DND-41 (cell line): Measurements from ENCODE around the gene CRCP.
"Not testable (repeated sequence)": the region's sequence is repeated elsewhere in the genome, so short reads cannot be mapped to it uniquely, and the experiment has no call there.

Source experiments
- CTCF ChIP-seq: IDR thresholded peaks from 2 replicates; pipeline ENCODE4 v1.5.1; 2012; ENCODE audit warnings: borderline replicate concordance, low read length, moderate library complexity, mild to moderate bottlenecking; ENCODE audit not compliant: poor library complexity, severe bottlenecking; ENCODE audit errors: extremely low read depth
- EZH2 ChIP-seq: IDR thresholded peaks from 3 replicates; pipeline ENCODE4 v1.6.1; 2012; ENCODE audit warnings: borderline replicate concordance, low read depth, mild to moderate bottlenecking, moderate library complexity, low read length, inconsistent platforms; ENCODE audit not compliant: severe bottlenecking

GRCh38 chr7:66175006-66175405 lies 60.4 kb downstream of the CRCP start:
- not testable (repeated sequence) for TF ChIP-seq CTCF, EZH2
